Measurements from ENCODE around the gene LRP1B. TPM values are rescaled to one million over a fixed set of nuclear protein-coding genes. Genes with fewer than 3 reads are reported as not detected.

LRP1B gene
- total RNA-seq, 1 donor from 2014 or later = 0.54 TPM

DNA sequence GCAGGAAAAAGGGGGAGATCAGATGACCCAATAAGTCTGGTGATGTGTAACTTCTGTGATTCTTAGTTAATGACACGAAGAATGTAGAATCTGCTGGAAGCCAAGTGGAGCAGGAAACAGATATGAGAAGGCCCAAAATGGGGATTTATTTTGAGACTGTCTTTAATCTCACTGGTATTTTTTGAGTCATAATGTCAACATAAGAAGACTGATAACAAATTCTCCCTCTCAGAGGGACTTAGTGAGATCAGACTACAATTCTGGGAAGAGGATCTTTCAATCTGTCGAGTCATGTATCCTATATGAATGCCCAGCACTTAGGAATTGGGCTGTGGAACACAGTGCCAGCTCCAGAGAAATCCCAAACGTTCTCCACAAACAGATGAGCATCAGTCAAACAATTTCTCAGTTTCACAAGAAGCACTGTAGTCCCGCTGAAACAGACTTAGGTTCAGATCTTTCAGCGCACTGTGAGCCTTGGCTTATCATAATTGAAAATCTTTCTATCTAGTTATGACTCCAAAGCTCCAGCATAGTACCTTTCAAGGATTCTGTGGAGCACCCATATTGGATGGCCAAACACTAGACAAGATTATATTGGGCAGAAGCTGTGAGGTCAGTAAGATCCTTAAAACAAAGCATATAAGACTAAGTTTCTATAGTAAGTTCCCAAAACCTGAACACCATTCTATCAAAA, 738.2 kb downstream of the LRP1B start:
- Mint-ChIP-seq H3K36me3 (ENCODE audit: low read depth) (no peaks in the 10 kb centered on the region), H3K4me1 (no peaks in the 10 kb centered on the region), H3K9me3 (peaks cover 3% of the 10 kb centered on the region), H3K27ac (ENCODE audit: unreplicated experiment) (no peak overlapping the region), H3K4me3 (no peak overlapping the region), H3K27me3 (ENCODE audit: low read depth) (no peaks in the 10 kb centered on the region)
- TF ChIP-seq, protein P1, sequence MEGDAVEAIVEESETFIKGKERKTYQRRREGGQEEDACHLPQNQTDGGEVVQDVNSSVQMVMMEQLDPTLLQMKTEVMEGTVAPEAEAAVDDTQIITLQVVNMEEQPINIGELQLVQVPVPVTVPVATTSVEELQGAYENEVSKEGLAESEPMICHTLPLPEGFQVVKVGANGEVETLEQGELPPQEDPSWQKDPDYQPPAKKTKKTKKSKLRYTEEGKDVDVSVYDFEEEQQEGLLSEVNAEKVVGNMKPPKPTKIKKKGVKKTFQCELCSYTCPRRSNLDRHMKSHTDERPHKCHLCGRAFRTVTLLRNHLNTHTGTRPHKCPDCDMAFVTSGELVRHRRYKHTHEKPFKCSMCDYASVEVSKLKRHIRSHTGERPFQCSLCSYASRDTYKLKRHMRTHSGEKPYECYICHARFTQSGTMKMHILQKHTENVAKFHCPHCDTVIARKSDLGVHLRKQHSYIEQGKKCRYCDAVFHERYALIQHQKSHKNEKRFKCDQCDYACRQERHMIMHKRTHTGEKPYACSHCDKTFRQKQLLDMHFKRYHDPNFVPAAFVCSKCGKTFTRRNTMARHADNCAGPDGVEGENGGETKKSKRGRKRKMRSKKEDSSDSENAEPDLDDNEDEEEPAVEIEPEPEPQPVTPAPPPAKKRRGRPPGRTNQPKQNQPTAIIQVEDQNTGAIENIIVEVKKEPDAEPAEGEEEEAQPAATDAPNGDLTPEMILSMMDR (conservative IDR thresholded peaks at IDR 0.05) = no peak
- DNase-seq (ENCODE audit: low read depth, low spot score) = no peak

DNA sequence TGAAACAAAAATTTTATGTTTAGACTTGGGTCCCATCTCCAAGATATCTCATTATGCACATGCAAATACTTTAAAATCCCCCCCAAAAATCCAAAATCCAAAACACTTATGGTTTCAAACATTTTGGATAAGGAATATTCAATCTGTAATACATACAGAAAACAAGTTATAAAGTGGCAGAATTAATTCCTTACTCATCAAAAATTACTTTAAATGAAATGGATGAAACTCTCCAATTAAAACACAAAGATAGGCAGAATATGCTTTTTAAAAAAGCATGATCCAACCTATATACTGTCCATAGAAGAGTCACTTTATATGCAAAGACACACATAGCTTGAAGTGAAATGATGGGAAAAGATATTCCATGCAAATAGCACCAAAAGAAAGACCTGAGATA, 744.6 kb downstream of the LRP1B start:
- Mint-ChIP-seq H3K27me3 (ENCODE audit: low read depth) (no peaks in the 10 kb centered on the region), H3K27ac (ENCODE audit: unreplicated experiment) (no peak overlapping the region), H3K9me3 (peaks cover 12% of the 10 kb centered on the region), H3K4me3 (no peak overlapping the region), H3K36me3 (ENCODE audit: low read depth) (no peaks in the 10 kb centered on the region), H3K4me1 (peaks cover 5% of the 10 kb centered on the region)
- TF ChIP-seq, protein P1 (conservative IDR thresholded peaks at IDR 0.05) = no peak
- no peak for DNase-seq (ENCODE audit: low read depth, low spot score)

DNA sequence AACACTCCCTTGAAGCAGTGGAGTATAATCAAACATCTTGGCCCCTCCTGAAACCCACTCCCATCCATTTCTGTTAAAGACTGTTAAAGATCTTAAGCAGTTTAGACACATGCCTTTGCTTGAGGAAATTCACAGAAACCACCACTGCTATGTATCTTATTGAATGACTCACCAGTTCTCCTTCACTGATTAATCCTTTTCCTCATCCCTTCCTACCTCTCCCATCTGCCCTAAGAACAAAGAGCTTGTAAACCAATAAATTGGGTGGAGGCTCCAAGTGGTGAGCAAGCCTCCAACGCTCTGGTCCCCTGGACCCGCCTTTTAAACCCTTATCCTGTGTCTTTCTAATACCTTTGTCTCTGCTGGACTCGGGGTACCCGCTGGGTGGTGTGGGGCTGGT, 746.1 kb downstream of the LRP1B start:
- H3K27ac Mint-ChIP-seq (ENCODE audit: unreplicated experiment) = peak overlapping the region; percentile 39
- no peaks in the 10 kb centered on the region for H3K27me3 Mint-ChIP-seq (ENCODE audit: low read depth)
- no peak for DNase-seq (ENCODE audit: low read depth, low spot score)

DNA sequence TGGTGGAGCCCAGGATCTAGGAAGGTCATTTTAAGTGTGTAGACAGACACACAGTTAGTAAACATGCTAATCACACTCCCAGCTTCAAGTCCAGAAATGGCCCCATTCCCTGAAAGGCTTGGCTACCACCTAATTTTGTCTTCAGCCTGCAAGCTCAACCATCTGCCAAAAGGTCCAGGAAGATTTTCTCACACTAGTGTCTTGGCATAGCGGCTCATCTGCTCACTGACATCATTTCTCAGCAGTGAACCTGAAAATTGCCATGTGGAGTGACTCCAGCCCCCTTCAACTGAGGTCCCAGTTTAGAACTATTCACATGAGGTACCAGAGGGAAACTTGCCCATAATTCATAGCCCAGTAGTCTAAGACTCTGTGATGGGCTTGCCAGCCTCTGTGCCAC, 748.9 kb downstream of the LRP1B start:
- H3K9me3 Mint-ChIP-seq = peaks cover 19% of the 10 kb centered on the region
- no peak overlapping the region for H3K27ac Mint-ChIP-seq (ENCODE audit: unreplicated experiment)
- no peak overlapping the region for H3K4me3 Mint-ChIP-seq
- DNase-seq (ENCODE audit: low read depth, low spot score) = no peak
- TF ChIP-seq, protein P1 (conservative IDR thresholded peaks at IDR 0.05) = no peak
- peaks cover 5% of the 10 kb centered on the region for H3K4me1 Mint-ChIP-seq
- peaks cover 10% of the 10 kb centered on the region for H3K36me3 Mint-ChIP-seq (ENCODE audit: low read depth)
- no peaks in the 10 kb centered on the region for H3K27me3 Mint-ChIP-seq (ENCODE audit: low read depth)

More for the DNA sequence above, 746.1 kb downstream of the LRP1B start:
- H3K4me1 Mint-ChIP-seq = peaks cover 5% of the 10 kb centered on the region
- TF ChIP-seq, protein P1 (conservative IDR thresholded peaks at IDR 0.05) = no peak
- peaks cover 12% of the 10 kb centered on the region for H3K9me3 Mint-ChIP-seq
- no peaks in the 10 kb centered on the region for H3K36me3 Mint-ChIP-seq (ENCODE audit: low read depth)
- no peak overlapping the region for H3K4me3 Mint-ChIP-seq

DNA sequence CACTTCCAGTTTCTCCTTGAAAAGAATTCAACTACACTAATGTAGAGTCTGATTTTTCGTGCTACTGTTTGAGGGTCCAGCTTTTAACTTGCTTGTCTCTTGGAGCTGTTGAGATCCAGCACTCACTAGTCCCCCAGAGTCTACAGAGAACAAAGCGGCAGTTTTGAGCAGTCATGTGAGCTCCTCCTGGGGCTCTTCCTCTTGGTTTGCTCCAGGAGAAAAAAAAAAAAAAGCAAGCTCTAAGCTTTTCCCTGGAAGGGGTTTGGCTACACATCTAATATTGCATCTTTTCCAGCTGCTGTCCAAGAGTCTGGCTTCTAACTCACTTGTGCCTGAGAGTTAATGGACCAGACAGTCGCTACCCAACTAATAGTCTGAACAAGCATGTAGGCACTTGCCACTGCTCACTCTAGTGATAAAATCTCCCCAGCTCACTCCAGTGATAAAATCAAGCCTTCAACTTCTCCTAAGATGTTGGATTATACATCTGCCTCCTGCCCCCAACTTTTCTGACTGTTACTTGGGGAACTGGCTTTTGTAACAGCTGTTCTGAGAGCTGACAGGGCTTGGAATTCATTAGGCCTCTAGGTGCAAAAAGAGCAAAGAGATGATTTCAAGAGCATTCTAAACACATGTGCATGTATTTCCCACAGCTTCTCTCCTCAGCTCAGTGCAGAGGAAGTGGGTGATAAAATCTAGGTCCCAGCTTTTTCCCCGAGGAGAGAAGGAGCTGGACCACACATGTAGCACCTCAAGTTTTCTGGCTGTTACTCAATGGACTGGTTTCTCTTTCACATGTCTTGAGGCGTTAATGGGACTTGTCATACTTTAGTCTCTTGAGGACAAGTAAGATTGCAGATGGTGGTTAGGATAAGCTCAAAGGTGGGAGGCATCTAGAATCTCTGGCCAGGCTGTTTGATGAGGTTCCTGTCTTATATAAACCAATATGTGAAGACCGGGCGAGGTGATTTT, 750.5 kb downstream of the LRP1B start:
- Mint-ChIP-seq H3K4me3 (no peak overlapping the region), H3K27me3 (ENCODE audit: low read depth) (no peaks in the 10 kb centered on the region), H3K9me3 (peaks cover 17% of the 10 kb centered on the region), H3K4me1 (peaks cover 5% of the 10 kb centered on the region), H3K27ac (ENCODE audit: unreplicated experiment) (no peak overlapping the region), H3K36me3 (ENCODE audit: low read depth) (peaks cover 10% of the 10 kb centered on the region)
- no peak for DNase-seq (ENCODE audit: low read depth, low spot score)
- TF ChIP-seq, protein P1 (conservative IDR thresholded peaks at IDR 0.05) = no peak

Measured in neural crest cell (in vitro differentiated cells).